PC-3 (cell line): ENCODE data around the gene GTF3C5. TPM values are rescaled to one million over a fixed set of nuclear protein-coding genes. Genes with fewer than 3 reads are reported as not detected.

Experiments used
- ATAC-seq: fragments of 200-7000 bp; cut with Tn5 transposase; 2 replicates; pipeline ENCODE4 v1.9.1; 2020; ENCODE audit warnings: mild to moderate bottlenecking, moderate library complexity
- BruUV-seq: library from RNA; stranded (reverse); fragments of 400-500 nt; replicated peaks from 2 replicates; lab custom pipeline; 2021; lab: Mats Ljungman, UMichigan
- CTCF ChIA-PET: fragments of 300-600 bp; sonication (Branson Sonifier 250); formaldehyde crosslinking; loops from one replicate; lab custom pipeline; 2022; ENCODE audit warnings: antibody characterized with exemption; lab: Charles Lee
- POLR2A ChIA-PET: fragments of 300-600 bp; sonication (Branson Sonifier 250); formaldehyde crosslinking; loops from one replicate; lab custom pipeline; 2022; ENCODE audit warnings: antibody characterized with exemption; ENCODE audit not compliant: unreplicated experiment; lab: Charles Lee
- DNase-seq: peaks from one replicate; pipeline ENCODE4 v3.0.0-alpha.2; 2015
- H2AFZ ChIP-seq: fragments of 300-600 bp; sonication (generic); 2 replicates; pipeline ENCODE4 v1.6.0; 2016; ENCODE audit warnings: antibody characterized with exemption, low read length
- H3F3A ChIP-seq: fragments of 300-600 bp; sonication (generic); one replicate; pipeline ENCODE4 v1.6.0; 2017; ENCODE audit warnings: antibody characterized with exemption, low read length, control low read depth, mild to moderate bottlenecking; ENCODE audit not compliant: unreplicated experiment
- H3K27ac ChIP-seq: fragments of 300-600 bp; sonication (generic); 2 replicates; pipeline ENCODE4 v1.5.1; 2016; ENCODE audit warnings: mild to moderate bottlenecking, low read length
- H3K27me3 ChIP-seq: fragments of 300-600 bp; sonication (generic); 2 replicates; pipeline ENCODE4 v1.6.1; 2016; ENCODE audit warnings: low read length, mixed read lengths
- H3K36me3 ChIP-seq: fragments of 300-600 bp; sonication (generic); 2 replicates; pipeline ENCODE4 v1.6.1; 2016; ENCODE audit warnings: low read depth, mixed run types, low read length, mixed read lengths
- H3K4me1 ChIP-seq: fragments of 300-600 bp; sonication (generic); 2 replicates; pipeline ENCODE4 v1.5.1; 2016; ENCODE audit warnings: low read length; ENCODE audit not compliant: insufficient read depth
- H3K4me2 ChIP-seq: fragments of 300-600 bp; sonication (generic); 2 replicates; pipeline ENCODE4 v1.6.0; 2016; ENCODE audit warnings: low read length
- H3K4me3 ChIP-seq: fragments of 300-600 bp; sonication (generic); 2 replicates; pipeline ENCODE4 v1.5.1; 2016; ENCODE audit warnings: mild to moderate bottlenecking, low read length, mixed read lengths
- H3K79me2 ChIP-seq: fragments of 300-600 bp; sonication (generic); 2 replicates; pipeline ENCODE4 v1.6.1; 2017; ENCODE audit warnings: low read length, mixed read lengths
- H3K9ac ChIP-seq: fragments of 300-600 bp; sonication (generic); 2 replicates; pipeline ENCODE4 v1.6.0; 2016; ENCODE audit warnings: mild to moderate bottlenecking, low read length
- H3K9me2 ChIP-seq: fragments of 300-600 bp; sonication (generic); replicated peaks from 2 replicates; pipeline ENCODE4 v1.6.1; 2016; ENCODE audit warnings: mixed run types, low read length, mixed read lengths
- H3K9me3 ChIP-seq: fragments of 300-600 bp; sonication (generic); 2 replicates; pipeline ENCODE4 v1.6.1; 2016; ENCODE audit warnings: low read length, mixed read lengths
- H4K20me1 ChIP-seq: fragments of 300-600 bp; sonication (generic); 2 replicates; pipeline ENCODE4 v1.6.1; 2016; ENCODE audit warnings: low read length, mixed read lengths
- EZH2 ChIP-seq: fragments of 300-600 bp; sonication (generic); IDR thresholded peaks from one replicate; pipeline ENCODE4 v1.6.1; 2017; ENCODE audit warnings: antibody characterized with exemption, mild to moderate bottlenecking, low read length; ENCODE audit not compliant: unreplicated experiment
- EZH2phosphoT487 ChIP-seq: fragments of 300-600 bp; sonication (generic); IDR thresholded peaks from 2 replicates; pipeline ENCODE4 v1.6.1; 2018; ENCODE audit warnings: mild to moderate bottlenecking, antibody characterized with exemption, low read length, borderline replicate concordance
- intact Hi-C: fragments of 100-400 bp; cut with micrococcal nuclease; formaldehyde crosslinking; loops from 2 replicates; pipeline ENCODE4 v1.9.0; 2023
- total RNA-seq: library from RNA; depleted of rRNA; stranded (reverse); fragments of >200 nt; gene quantifications from 2 replicates; pipeline ENCODE4 v1.2.3, GENCODE V29; 2014
- TF ChIP-seq, protein P1 (sequence below): fragments of 300-600 bp; sonication (generic); conservative IDR thresholded peaks from 2 replicates; pipeline ENCODE4 v1.5.1; 2017; ENCODE audit warnings: antibody characterized with exemption, low read depth, mild to moderate bottlenecking, low read length

The GTF3C5 gene
- total RNA-seq, 1 experiment from 2014 or later, result 78.5 TPM

DNA sequence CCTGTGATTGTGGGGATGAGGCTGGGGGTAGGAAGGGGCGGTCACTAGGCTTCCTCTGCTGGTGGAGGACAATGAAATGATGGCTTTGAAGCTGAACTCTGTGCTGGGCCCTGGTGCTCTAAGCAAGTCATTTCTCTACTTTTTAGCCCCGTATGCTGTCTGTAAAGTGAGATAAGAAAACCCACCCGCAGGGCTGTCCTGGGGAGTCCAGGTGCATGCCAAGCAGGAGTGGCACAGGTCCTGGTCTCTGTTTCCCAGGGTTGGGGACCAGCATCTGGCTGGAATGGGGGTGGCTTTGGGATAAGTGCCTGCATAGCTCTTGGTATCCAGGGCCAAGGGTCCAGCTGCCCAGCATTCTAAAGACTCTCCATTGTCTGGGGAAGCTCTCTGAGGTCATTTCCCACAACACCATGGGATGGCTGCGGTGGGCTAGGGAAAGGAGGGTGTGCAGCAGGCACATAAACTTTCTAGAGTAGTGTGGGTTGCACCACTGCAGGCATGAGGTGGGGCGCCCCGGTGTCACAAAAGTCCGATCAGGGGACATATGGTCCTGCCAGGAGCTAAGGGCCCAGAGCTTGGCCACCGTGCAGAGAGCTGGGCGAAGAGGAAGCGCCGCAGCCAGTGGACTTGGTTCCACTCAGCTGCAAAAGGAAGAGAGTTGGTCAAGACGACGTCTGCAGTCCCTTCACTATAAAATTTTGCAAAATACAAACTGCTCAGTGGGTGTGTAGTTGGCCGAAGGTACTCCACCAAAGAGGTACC is 25.6 kb upstream of the GTF3C5 start:
- Histone ChIP-seq H3K27ac (no peak overlapping the region), H3K9ac (no peak overlapping the region), H3K27me3 (0 out of 2 replicates have a peak, but pooled peaks cover 5% of the 10 kb centered on the region), H3K4me3 (no peak overlapping the region), H3K4me1 (no peaks in the 10 kb centered on the region), H3F3A (no peaks in the 10 kb centered on the region), H2AFZ (no peak overlapping the region), H3K4me2 (no peak overlapping the region), H3K36me3 (no peaks in the 10 kb centered on the region), H3K9me3 (no peaks in the 10 kb centered on the region), H3K79me2 (no peaks in the 10 kb centered on the region), H4K20me1 (no peaks in the 10 kb centered on the region), H3K9me2 (no peaks in the 10 kb centered on the region)
- no TSS peak for BruUV-seq
- ChIA-PET POLR2A (no interaction called here), CTCF (interaction anchor here (0.5 kb wide), 1 partner anchor 22 kb away, joined by 6 read pairs; no protein-coding TSS in a partner anchor)
- intact Hi-C loops, result loop anchor here (2.0 kb wide), 1 partner anchor 68 kb away; no protein-coding TSS in a partner anchor
- no peak for TF ChIP-seq EZH2phosphoT487
- TF ChIP-seq, protein P1, sequence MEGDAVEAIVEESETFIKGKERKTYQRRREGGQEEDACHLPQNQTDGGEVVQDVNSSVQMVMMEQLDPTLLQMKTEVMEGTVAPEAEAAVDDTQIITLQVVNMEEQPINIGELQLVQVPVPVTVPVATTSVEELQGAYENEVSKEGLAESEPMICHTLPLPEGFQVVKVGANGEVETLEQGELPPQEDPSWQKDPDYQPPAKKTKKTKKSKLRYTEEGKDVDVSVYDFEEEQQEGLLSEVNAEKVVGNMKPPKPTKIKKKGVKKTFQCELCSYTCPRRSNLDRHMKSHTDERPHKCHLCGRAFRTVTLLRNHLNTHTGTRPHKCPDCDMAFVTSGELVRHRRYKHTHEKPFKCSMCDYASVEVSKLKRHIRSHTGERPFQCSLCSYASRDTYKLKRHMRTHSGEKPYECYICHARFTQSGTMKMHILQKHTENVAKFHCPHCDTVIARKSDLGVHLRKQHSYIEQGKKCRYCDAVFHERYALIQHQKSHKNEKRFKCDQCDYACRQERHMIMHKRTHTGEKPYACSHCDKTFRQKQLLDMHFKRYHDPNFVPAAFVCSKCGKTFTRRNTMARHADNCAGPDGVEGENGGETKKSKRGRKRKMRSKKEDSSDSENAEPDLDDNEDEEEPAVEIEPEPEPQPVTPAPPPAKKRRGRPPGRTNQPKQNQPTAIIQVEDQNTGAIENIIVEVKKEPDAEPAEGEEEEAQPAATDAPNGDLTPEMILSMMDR, result no peak
- DNase-seq, result no peak
- ATAC-seq, result no peak

DNA sequence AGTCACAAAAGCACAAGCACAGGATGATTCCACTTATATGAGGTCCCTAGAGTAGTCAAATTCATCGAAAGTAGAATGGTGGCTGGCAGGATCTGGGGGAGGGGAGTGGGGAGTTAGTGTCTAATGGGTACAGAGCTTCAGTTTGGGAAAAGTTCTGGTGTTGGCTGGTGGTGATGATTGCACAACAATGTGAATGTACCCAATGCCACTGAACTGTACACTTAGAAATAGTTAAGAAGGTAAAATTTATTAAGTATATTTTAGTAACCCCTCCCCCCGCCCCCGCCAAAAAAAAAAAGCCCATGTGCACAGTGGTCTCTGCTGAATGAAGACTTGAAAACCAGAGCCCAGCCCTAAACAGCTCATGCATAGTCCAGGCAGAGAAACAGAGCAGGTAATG is 24.8 kb upstream of the GTF3C5 start:
- Histone ChIP-seq H3K27ac (no peak overlapping the region), H3K9ac (no peak overlapping the region), H4K20me1 (no peaks in the 10 kb centered on the region), H3K4me3 (no peak overlapping the region), H3K4me1 (no peaks in the 10 kb centered on the region), H3K9me3 (no peaks in the 10 kb centered on the region), H2AFZ (no peak overlapping the region), H3K79me2 (no peaks in the 10 kb centered on the region), H3K36me3 (no peaks in the 10 kb centered on the region), H3K9me2 (no peaks in the 10 kb centered on the region), H3F3A (no peaks in the 10 kb centered on the region), H3K4me2 (no peak overlapping the region), H3K27me3 (0 out of 2 replicates have a peak, but pooled peaks cover 5% of the 10 kb centered on the region)
- intact Hi-C loops, result loop anchor here (2.0 kb wide), 1 partner anchor 69 kb away; no protein-coding TSS in a partner anchor
- BruUV-seq, result no TSS peak
- CTCF ChIA-PET, result interaction anchor here (0.5 kb wide), 1 partner anchor 21 kb away, joined by 6 read pairs; no protein-coding TSS in a partner anchor
- POLR2A ChIA-PET, result no interaction called here
- TF ChIP-seq EZH2 (no peak), EZH2phosphoT487 (no peak)
- TF ChIP-seq, protein P1, result no peak
- no peak for ATAC-seq
- no peak for DNase-seq
